Muscle of arm (tissue), 12 donors: ENCODE data around the gene SEC14L6. TPM values are rescaled to one million over a fixed set of nuclear protein-coding genes. Genes with fewer than 3 reads are reported as not detected.

ENCODE experiments used
- DNase-seq: peaks from one replicate; pipeline ENCODE4 v3.0.0-alpha.2; 2013
- polyA plus RNA-seq, 12 donors: library from polyadenylated mRNA; unstranded; fragments of 120-200 nt; gene quantifications; one replicate each; pipeline ENCODE4 v1.2.1, GENCODE V29; 2013; ENCODE audit not compliant: insufficient read length in 12 of 12

The SEC14L6 gene
- polyA plus RNA-seq, 12 donors, result 0.12 to 0.51 (median 0.29) TPM; not detected in 2

GRCh38 chr22:30537083-30537731, 9.3 kb downstream of the SEC14L6 start:
- no peak for DNase-seq

GRCh38 chr22:30535182-30535581, 11.4 kb downstream of the SEC14L6 start:
- DNase-seq, result no peak

- no peak for DNase-seq
These were observed 14.6 kb downstream of the SEC14L6 start for GRCh38 chr22:30531651-30532608.

GRCh38 chr22:30526656-30527055, 19.9 kb downstream of the SEC14L6 start:
- no peak for DNase-seq

GRCh38 chr22:30523646-30524489, 22.7 kb downstream of the SEC14L6 start:
- no peak for DNase-seq

- no peak for DNase-seq
These were observed 25.0 kb downstream of the SEC14L6 start for GRCh38 chr22:30521368-30522156.

- no peak for DNase-seq
These were observed 26.6 kb downstream of the SEC14L6 start for GRCh38 chr22:30519842-30520425.

- no peak for DNase-seq
These were observed 29.8 kb downstream of the SEC14L6 start for GRCh38 chr22:30516731-30517130.

GRCh38 chr22:30516273-30516672, 30.3 kb downstream of the SEC14L6 start:
- DNase-seq, result no peak

- DNase-seq, result no peak
These were observed 32.3 kb downstream of the SEC14L6 start for GRCh38 chr22:30514252-30514651.

GRCh38 chr22:30513462-30513861, 33.1 kb downstream of the SEC14L6 start:
- DNase-seq, result no peak

- no peak for DNase-seq
These were observed 34.6 kb downstream of the SEC14L6 start for GRCh38 chr22:30511911-30512310.

- no peak for DNase-seq
These were observed 35.4 kb downstream of the SEC14L6 start for GRCh38 chr22:30511109-30511508.

- no peak for DNase-seq
These were observed 38.3 kb downstream of the SEC14L6 start for GRCh38 chr22:30508216-30508615.

GRCh38 chr22:30507670-30508069, 38.9 kb downstream of the SEC14L6 start:
- DNase-seq, result no peak

GRCh38 chr22:30506507-30506968, 40.0 kb downstream of the SEC14L6 start:
- no peak for DNase-seq

GRCh38 chr22:30503551-30503950, 43.0 kb downstream of the SEC14L6 start:
- DNase-seq, result no peak

GRCh38 chr22:30502911-30503310, 43.6 kb downstream of the SEC14L6 start:
- no peak for DNase-seq

- no peak for DNase-seq
These were observed 44.4 kb downstream of the SEC14L6 start for GRCh38 chr22:30502153-30502552.

GRCh38 chr22:30500628-30501027, 45.9 kb downstream of the SEC14L6 start:
- DNase-seq, result no peak
